SK-N-SH treated with all-trans-retinoic acid at 6 μM for 48 hours (cell line): Measurements from ENCODE around the gene ARHGEF16.

Source experiments
- ATAC-seq: fragments of 200-7000 bp; cut with Tn5 transposase; 3 replicates; pipeline ENCODE4 v1.9.1; 2020; ENCODE audit warnings: mild to moderate bottlenecking, moderate library complexity
- BACH2 ChIP-seq: fragments of 250-450 bp; sonication (Bioruptor Pico); IDR thresholded peaks from 2 replicates; pipeline ENCODE4 v1.9.0; 2021; ENCODE audit warnings: mild to moderate bottlenecking, borderline replicate concordance
- CSDC2 ChIP-seq: fragments of 250-450 bp; sonication (Bioruptor Pico); IDR thresholded peaks from 2 replicates; pipeline ENCODE4 v1.5.0; 2020; ENCODE audit warnings: mild to moderate bottlenecking, moderate library complexity
- ESRRG ChIP-seq: fragments of 250-450 bp; sonication (Bioruptor Pico); IDR thresholded peaks from 2 replicates; pipeline ENCODE4 v1.6.1; 2021; ENCODE audit warnings: mild to moderate bottlenecking
- GLIS3 ChIP-seq: fragments of 250-450 bp; sonication (Bioruptor Pico); IDR thresholded peaks from 2 replicates; pipeline ENCODE4 v1.5.0; 2020; ENCODE audit warnings: mild to moderate bottlenecking, moderate library complexity
- ISL1 ChIP-seq: fragments of 250-450 bp; sonication (Bioruptor Pico); IDR thresholded peaks from 2 replicates; pipeline ENCODE4 v2.1.2; 2022; ENCODE audit warnings: mild to moderate bottlenecking, moderate library complexity
- PPARA ChIP-seq: fragments of 250-450 bp; sonication (Bioruptor Pico); IDR thresholded peaks from 2 replicates; pipeline ENCODE4 v1.5.0; 2020; ENCODE audit warnings: mild to moderate bottlenecking, borderline replicate concordance
- RARB ChIP-seq: fragments of 250-450 bp; sonication (Bioruptor Pico); IDR thresholded peaks from 2 replicates; pipeline ENCODE4 v1.8.0; 2021; ENCODE audit warnings: mild to moderate bottlenecking, moderate library complexity
- SNAI2 ChIP-seq: fragments of 250-450 bp; sonication (Bioruptor Pico); IDR thresholded peaks from 2 replicates; pipeline ENCODE4 v1.5.0; 2020; ENCODE audit warnings: mild to moderate bottlenecking, moderate library complexity
- TOX ChIP-seq: fragments of 250-450 bp; sonication (Bioruptor Pico); IDR thresholded peaks from 2 replicates; pipeline ENCODE4 v1.8.0; 2021; ENCODE audit warnings: mild to moderate bottlenecking, moderate library complexity, borderline replicate concordance
- ZC3H10 ChIP-seq: fragments of 250-450 bp; sonication (Bioruptor Pico); IDR thresholded peaks from 2 replicates; pipeline ENCODE4 v1.5.1; 2021; ENCODE audit warnings: mild to moderate bottlenecking, moderate library complexity
- ZFP3 ChIP-seq: fragments of 250-450 bp; sonication (Bioruptor Pico); IDR thresholded peaks from 2 replicates; pipeline ENCODE4 v1.5.0; 2020; ENCODE audit warnings: mild to moderate bottlenecking, moderate library complexity
- ZNF565 ChIP-seq: fragments of 450-650 bp; formaldehyde crosslinking; conservative IDR thresholded peaks from 2 replicates; pipeline ENCODE4 v1.5.0; 2020; ENCODE audit warnings: low read depth, mild to moderate bottlenecking, moderate library complexity
- ZNF70 ChIP-seq: fragments of 450-650 bp; formaldehyde crosslinking; IDR thresholded peaks from 2 replicates; pipeline ENCODE4 v1.5.0; 2020; ENCODE audit warnings: mild to moderate bottlenecking, moderate library complexity
- ZNF8 ChIP-seq: fragments of 450-650 bp; formaldehyde crosslinking; IDR thresholded peaks from 2 replicates; pipeline ENCODE4 v1.5.0; 2020; ENCODE audit warnings: mild to moderate bottlenecking, moderate library complexity
- TF ChIP-seq, protein P1 (sequence below): fragments of 250-450 bp; sonication (Bioruptor Pico); IDR thresholded peaks from 2 replicates; pipeline ENCODE4 v1.5.1; 2020; ENCODE audit warnings: low read depth, mild to moderate bottlenecking, moderate library complexity
- TF ChIP-seq, protein P2 (sequence below): fragments of 250-450 bp; sonication (Bioruptor Pico); IDR thresholded peaks from 2 replicates; pipeline ENCODE4 v1.5.0; 2020; ENCODE audit warnings: mild to moderate bottlenecking, moderate library complexity
- TF ChIP-seq, protein P3 (sequence below): fragments of 250-450 bp; sonication (Bioruptor Pico); IDR thresholded peaks from 2 replicates; pipeline ENCODE4 v1.5.1; 2021; ENCODE audit warnings: mild to moderate bottlenecking, moderate library complexity
- TF ChIP-seq, protein P4 (sequence below): fragments of 250-450 bp; sonication (Bioruptor Pico); IDR thresholded peaks from 2 replicates; pipeline ENCODE4 v1.8.0; 2020; ENCODE audit warnings: mild to moderate bottlenecking, moderate library complexity, borderline replicate concordance

Gene ARHGEF16

DNA sequence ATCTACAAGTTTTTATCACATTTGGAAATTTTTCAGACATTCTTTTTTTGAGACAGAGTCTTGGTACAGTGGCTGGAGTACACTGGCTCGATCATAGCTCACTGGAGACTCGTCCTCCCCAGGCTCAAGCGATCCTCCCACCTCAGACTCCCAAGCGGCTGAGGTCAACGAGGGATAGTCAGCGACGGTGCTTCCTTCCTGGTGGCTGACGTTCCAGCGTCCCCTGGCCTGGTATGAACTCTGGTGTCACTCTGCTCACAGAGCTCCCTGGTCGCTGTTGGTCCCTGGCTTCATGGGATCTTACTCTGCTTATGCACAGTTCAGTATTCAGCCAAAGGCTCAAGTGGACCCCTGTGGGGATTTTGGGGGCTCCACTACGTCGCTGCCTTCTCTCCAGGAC lies 3.5 kb upstream of the ARHGEF16 start:
- TF ChIP-seq RARB (CRISPR knock-in tag), result no peak
- TF ChIP-seq, protein P1, sequence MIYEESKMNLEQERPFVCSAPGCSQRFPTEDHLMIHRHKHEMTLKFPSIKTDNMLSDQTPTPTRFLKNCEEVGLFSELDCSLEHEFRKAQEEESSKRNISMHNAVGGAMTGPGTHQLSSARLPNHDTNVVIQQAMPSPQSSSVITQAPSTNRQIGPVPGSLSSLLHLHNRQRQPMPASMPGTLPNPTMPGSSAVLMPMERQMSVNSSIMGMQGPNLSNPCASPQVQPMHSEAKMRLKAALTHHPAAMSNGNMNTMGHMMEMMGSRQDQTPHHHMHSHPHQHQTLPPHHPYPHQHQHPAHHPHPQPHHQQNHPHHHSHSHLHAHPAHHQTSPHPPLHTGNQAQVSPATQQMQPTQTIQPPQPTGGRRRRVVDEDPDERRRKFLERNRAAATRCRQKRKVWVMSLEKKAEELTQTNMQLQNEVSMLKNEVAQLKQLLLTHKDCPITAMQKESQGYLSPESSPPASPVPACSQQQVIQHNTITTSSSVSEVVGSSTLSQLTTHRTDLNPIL, result no peak
- no peak for TF ChIP-seq ZNF70 (CRISPR knock-in tag)
- TF ChIP-seq ZNF8, result no peak
- no peak for TF ChIP-seq ZNF565 (CRISPR knock-in tag)
- ATAC-seq, result no peak

DNA sequence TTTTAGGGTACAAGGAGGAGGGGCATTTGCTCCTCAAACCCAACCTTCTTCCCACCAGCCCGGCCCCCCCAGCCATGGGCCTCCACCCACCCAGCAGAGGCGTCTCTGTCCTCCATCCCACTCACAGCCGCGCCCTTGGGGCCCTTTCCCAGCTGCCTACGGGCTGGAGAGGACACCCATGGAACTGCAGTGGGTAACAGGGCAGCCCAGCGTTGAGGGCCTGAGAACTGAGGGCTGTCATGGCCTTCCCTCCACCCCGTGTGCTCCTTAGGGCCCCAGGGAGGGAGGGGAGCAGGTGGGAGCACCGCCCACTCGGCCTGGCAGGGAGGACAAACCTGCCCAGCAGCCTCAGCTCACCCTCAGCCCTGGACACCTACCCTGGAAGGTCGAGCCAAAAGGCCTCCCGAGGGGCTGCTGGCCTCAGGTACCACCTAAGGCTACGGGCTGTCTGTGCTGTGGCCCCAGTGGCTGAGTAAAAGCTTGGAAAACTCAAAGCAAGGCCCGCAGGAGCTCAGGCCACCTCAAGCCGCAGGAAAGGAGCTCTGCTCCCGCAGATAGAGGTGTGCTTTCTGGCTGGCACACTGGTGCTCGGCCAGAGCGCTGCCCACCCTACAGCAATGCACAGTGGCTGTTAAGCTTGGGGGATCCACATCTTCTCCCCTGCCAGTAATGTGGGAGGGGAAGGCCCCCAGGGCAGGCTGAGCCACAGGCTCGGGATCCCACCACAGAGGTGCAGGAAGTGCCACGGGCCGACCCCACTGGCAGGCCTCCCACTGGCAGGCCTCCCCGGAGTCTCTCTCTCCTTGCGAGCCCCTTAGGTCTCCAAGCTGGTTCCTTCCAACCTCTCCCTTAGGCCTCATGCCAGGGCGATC lies 2.2 kb upstream of the ARHGEF16 start:
- TF ChIP-seq ZNF70 (CRISPR knock-in tag), result no peak
- no peak for TF ChIP-seq ZNF8
- no peak for TF ChIP-seq ZC3H10
- TF ChIP-seq TOX (CRISPR knock-in tag), result no peak
- ATAC-seq, result no peak

DNA sequence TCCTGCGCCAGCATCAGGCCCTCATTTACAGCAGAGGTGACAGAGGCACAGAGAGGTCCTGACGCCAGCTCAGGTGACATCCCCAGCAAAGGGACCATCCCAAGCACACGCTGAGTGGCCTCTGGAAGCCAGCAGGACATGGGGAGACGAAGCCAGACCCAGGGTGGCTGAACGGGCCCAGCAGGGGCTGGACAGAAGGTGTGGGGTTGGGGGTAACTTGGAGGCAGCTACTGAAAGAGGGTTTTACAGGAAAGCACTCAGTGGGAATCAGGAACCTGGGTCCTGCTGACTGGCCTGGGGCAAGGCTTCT lies 1.6 kb upstream of the ARHGEF16 start:
- TF ChIP-seq, protein P2, sequence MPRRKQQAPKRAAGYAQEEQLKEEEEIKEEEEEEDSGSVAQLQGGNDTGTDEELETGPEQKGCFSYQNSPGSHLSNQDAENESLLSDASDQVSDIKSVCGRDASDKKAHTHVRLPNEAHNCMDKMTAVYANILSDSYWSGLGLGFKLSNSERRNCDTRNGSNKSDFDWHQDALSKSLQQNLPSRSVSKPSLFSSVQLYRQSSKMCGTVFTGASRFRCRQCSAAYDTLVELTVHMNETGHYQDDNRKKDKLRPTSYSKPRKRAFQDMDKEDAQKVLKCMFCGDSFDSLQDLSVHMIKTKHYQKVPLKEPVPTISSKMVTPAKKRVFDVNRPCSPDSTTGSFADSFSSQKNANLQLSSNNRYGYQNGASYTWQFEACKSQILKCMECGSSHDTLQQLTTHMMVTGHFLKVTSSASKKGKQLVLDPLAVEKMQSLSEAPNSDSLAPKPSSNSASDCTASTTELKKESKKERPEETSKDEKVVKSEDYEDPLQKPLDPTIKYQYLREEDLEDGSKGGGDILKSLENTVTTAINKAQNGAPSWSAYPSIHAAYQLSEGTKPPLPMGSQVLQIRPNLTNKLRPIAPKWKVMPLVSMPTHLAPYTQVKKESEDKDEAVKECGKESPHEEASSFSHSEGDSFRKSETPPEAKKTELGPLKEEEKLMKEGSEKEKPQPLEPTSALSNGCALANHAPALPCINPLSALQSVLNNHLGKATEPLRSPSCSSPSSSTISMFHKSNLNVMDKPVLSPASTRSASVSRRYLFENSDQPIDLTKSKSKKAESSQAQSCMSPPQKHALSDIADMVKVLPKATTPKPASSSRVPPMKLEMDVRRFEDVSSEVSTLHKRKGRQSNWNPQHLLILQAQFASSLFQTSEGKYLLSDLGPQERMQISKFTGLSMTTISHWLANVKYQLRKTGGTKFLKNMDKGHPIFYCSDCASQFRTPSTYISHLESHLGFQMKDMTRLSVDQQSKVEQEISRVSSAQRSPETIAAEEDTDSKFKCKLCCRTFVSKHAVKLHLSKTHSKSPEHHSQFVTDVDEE, result no peak
- TF ChIP-seq ESRRG (no peak), SNAI2 (no peak), ZNF565 (CRISPR knock-in tag) (no peak), GLIS3 (no peak), ZC3H10 (no peak), RARB (CRISPR knock-in tag) (no peak), ZNF8 (no peak), BACH2 (no peak), ZFP3 (CRISPR knock-in tag) (no peak), CSDC2 (CRISPR knock-in tag) (no peak), TOX (CRISPR knock-in tag) (no peak)
- TF ChIP-seq, protein P3, sequence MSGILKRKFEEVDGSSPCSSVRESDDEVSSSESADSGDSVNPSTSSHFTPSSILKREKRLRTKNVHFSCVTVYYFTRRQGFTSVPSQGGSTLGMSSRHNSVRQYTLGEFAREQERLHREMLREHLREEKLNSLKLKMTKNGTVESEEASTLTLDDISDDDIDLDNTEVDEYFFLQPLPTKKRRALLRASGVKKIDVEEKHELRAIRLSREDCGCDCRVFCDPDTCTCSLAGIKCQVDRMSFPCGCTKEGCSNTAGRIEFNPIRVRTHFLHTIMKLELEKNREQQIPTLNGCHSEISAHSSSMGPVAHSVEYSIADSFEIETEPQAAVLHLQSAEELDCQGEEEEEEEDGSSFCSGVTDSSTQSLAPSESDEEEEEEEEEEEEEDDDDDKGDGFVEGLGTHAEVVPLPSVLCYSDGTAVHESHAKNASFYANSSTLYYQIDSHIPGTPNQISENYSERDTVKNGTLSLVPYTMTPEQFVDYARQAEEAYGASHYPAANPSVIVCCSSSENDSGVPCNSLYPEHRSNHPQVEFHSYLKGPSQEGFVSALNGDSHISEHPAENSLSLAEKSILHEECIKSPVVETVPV (CRISPR knock-in tag), result no peak
- TF ChIP-seq, protein P1, result no peak
- ATAC-seq, result no peak

DNA sequence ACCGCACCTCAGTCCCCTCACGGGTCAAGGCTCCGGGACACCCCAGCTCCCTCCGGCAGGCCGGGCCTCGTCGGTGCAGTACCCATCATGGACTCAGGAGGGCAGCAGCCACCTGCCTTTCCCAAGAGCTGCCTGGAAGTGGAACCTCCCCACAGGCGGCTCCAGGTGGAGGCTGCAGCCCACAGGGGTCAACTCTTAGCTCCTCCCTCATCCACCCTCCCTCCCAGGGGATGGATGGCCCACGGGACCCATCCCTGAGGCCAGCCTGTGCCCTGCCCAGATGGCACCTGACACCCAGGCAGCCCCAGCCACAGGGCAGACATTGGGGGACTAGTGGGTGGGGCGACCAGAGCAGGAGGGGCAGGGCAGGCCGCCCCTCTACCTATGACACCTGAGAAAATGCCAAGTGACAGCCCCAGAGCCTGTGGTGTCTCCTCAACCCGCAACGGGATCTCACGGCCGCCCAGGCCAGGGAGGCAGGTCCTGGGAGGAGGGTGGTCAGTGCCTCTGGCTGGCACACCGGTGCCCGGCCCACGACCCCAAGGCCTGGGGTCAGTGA lies 1.2 kb upstream of the ARHGEF16 start:
- peak; percentile 94 for ATAC-seq
- TF ChIP-seq SNAI2 (no peak), ZNF8 (no peak), PPARA (CRISPR knock-in tag) (no peak), ZNF565 (CRISPR knock-in tag) (no peak), GLIS3 (no peak), ISL1 (CRISPR knock-in tag) (no peak)
- TF ChIP-seq, protein P4, sequence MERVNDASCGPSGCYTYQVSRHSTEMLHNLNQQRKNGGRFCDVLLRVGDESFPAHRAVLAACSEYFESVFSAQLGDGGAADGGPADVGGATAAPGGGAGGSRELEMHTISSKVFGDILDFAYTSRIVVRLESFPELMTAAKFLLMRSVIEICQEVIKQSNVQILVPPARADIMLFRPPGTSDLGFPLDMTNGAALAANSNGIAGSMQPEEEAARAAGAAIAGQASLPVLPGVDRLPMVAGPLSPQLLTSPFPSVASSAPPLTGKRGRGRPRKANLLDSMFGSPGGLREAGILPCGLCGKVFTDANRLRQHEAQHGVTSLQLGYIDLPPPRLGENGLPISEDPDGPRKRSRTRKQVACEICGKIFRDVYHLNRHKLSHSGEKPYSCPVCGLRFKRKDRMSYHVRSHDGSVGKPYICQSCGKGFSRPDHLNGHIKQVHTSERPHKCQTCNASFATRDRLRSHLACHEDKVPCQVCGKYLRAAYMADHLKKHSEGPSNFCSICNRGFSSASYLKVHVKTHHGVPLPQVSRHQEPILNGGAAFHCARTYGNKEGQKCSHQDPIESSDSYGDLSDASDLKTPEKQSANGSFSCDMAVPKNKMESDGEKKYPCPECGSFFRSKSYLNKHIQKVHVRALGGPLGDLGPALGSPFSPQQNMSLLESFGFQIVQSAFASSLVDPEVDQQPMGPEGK, result no peak
